ENCODE measurements around the gene TNFRSF21. TPM values are rescaled to one million over a fixed set of nuclear protein-coding genes. Genes with fewer than 3 reads are reported as not detected.
A peak's percentile ranks its signal among the peaks of the same experiment; 100 is the strongest.

The TNFRSF21 gene
- total RNA-seq, 1 donor from 2014 or later = 27.1 TPM

- Mint-ChIP-seq H3K27ac (ENCODE audit: unreplicated experiment) (no peak overlapping the region), H3K4me3 (ENCODE audit: unreplicated experiment) (no peak overlapping the region), H3K36me3 (ENCODE audit: unreplicated experiment) (no peaks in the 10 kb centered on the region), H3K27me3 (ENCODE audit: unreplicated experiment) (no peaks in the 10 kb centered on the region), H3K9me3 (ENCODE audit: unreplicated experiment) (no peaks in the 10 kb centered on the region), H3K4me1 (ENCODE audit: low read depth, unreplicated experiment) (peaks cover 37% of the 10 kb centered on the region)
- TF ChIP-seq, protein P1, sequence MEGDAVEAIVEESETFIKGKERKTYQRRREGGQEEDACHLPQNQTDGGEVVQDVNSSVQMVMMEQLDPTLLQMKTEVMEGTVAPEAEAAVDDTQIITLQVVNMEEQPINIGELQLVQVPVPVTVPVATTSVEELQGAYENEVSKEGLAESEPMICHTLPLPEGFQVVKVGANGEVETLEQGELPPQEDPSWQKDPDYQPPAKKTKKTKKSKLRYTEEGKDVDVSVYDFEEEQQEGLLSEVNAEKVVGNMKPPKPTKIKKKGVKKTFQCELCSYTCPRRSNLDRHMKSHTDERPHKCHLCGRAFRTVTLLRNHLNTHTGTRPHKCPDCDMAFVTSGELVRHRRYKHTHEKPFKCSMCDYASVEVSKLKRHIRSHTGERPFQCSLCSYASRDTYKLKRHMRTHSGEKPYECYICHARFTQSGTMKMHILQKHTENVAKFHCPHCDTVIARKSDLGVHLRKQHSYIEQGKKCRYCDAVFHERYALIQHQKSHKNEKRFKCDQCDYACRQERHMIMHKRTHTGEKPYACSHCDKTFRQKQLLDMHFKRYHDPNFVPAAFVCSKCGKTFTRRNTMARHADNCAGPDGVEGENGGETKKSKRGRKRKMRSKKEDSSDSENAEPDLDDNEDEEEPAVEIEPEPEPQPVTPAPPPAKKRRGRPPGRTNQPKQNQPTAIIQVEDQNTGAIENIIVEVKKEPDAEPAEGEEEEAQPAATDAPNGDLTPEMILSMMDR (IDR thresholded peaks at IDR 0.05; ENCODE audit: partially characterized antibody, unreplicated experiment) = no peak
- DNase-seq = no peak
Observed at GRCh38 chr6:47245745-47246371, 63.8 kb downstream of the TNFRSF21 start.

DNA sequence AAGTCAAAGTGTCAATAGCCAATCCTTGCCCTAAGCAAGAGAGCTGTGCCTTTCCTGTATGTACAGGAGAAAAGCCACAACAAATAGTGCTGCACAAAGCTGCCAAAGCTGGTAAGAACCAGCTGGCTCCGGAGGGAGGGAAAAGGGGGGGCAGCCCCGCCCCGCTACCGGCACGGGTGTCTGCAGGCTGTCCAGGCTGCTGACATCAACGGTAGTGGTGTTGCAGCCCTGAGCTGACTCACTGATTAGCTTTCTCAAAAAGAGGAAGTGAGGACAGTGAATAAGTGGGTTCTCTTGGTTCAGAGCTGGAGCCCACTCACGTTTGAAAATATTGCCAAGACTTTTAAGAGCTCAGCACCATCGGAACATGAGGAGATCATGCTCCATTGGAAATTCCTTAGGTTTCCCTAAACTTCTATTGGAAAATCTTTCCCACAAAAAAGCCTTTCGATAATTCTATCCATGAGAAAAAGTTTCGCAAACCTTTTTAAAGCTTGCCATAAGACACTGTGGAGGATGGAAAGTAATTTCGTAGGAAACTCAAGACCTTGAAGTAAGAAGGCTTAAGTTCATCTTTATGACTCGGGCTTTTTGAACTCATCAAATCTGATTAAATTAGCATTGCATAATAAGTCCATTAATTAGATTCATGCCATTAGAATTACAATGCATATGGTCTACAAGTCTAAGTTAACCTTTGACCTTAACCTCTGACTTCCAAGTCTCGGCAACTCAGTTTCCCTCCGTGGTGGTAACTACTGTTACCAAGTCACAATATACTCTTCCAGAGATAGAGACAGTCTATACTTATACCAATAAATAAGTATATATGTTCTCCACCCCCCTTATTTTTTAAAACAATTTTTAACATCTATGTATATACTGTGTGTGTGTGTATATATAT lies 67.0 kb downstream of the TNFRSF21 start:
- Mint-ChIP-seq H3K4me1 (ENCODE audit: low read depth, unreplicated experiment) (peaks cover 26% of the 10 kb centered on the region), H3K27ac (ENCODE audit: unreplicated experiment) (peak overlapping the region; percentile 60), H3K9me3 (ENCODE audit: unreplicated experiment) (no peaks in the 10 kb centered on the region), H3K4me3 (ENCODE audit: unreplicated experiment) (peak overlapping the region; percentile 25), H3K27me3 (ENCODE audit: unreplicated experiment) (no peaks in the 10 kb centered on the region), H3K36me3 (ENCODE audit: unreplicated experiment) (no peaks in the 10 kb centered on the region)
- DNase-seq = peak; percentile 74
- TF ChIP-seq, protein P1 (IDR thresholded peaks at IDR 0.05; ENCODE audit: partially characterized antibody, unreplicated experiment) = no peak

DNA sequence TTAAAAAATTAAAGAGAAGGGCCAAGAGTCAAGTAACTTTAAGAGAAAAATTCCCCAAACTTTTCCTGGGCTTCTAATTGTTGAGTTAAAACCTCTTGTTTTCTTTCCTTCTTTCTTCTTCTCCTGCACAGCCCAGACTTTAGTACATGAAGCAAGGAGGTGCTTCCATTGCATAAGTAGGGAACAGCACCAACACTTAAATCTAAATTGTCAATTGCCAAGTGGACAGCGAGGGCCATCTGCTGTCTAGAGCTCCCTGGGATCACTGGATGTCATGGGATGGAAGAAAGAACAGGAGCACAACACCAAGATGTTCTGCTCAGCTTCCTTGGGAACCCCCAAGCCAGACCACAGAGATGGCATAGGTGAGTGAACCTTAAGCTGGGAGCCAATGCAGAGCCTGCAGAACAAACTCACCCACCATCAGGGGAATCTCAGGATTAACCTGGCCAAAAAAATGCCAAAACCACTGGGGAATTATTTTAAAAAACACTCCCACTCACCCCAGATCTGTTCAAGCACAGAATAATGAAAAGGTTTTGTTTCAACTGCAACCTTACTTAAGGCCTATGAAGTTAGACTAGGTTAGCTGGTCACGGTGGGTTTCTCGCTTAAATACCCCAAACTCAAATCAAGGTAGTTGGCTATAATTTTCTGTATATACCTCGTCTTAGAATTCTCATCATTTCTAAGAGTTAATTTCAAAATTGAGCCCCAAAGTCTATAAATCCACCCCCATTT lies 67.8 kb downstream of the TNFRSF21 start:
- H3K27ac Mint-ChIP-seq (ENCODE audit: unreplicated experiment) = peak overlapping the region; percentile 60
- no peaks in the 10 kb centered on the region for H3K27me3 Mint-ChIP-seq (ENCODE audit: unreplicated experiment)
- no peak for DNase-seq
- H3K4me1 Mint-ChIP-seq (ENCODE audit: low read depth, unreplicated experiment) = peaks cover 19% of the 10 kb centered on the region
- H3K4me3 Mint-ChIP-seq (ENCODE audit: unreplicated experiment) = no peak overlapping the region
- no peaks in the 10 kb centered on the region for H3K36me3 Mint-ChIP-seq (ENCODE audit: unreplicated experiment)
- TF ChIP-seq, protein P1 (IDR thresholded peaks at IDR 0.05; ENCODE audit: partially characterized antibody, unreplicated experiment) = no peak
- no peaks in the 10 kb centered on the region for H3K9me3 Mint-ChIP-seq (ENCODE audit: unreplicated experiment)

DNA sequence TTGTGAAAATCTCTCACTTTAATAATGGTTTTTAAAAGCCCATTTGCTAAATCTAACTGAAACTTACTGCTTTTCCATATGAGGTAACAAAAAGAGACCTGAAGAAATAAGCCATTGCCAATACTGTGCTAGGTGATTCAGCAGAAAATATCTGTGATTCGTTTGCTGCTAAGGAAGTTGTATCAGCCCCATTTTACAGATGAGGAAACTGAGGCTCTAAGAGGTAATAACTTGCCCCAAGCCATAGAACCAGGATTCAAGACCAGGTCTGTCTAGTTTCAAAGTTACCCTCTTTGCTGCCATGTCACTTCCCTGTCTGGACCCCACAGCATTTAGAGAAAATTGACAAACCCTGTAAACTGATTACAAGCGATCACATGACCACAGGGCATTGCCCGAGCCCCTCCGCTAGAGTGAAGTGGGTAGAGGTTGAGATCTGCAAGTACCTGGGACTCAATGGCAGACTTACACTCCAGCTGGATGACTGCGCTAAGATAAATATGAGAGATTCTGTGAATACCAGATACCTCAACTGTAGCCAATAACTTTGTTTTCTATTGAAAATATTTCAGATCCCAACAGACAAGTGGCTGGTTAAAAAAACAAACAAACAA lies 69.3 kb downstream of the TNFRSF21 start:
- no peak overlapping the region for H3K27ac Mint-ChIP-seq (ENCODE audit: unreplicated experiment)

More for the DNA sequence above, 69.3 kb downstream of the TNFRSF21 start:
- no peaks in the 10 kb centered on the region for H3K27me3 Mint-ChIP-seq (ENCODE audit: unreplicated experiment)
- no peak overlapping the region for H3K4me3 Mint-ChIP-seq (ENCODE audit: unreplicated experiment)
- no peaks in the 10 kb centered on the region for H3K9me3 Mint-ChIP-seq (ENCODE audit: unreplicated experiment)
- H3K4me1 Mint-ChIP-seq (ENCODE audit: low read depth, unreplicated experiment) = peaks cover 17% of the 10 kb centered on the region
- no peak for DNase-seq
- H3K36me3 Mint-ChIP-seq (ENCODE audit: unreplicated experiment) = no peaks in the 10 kb centered on the region
- TF ChIP-seq, protein P1 (IDR thresholded peaks at IDR 0.05; ENCODE audit: partially characterized antibody, unreplicated experiment) = no peak
